Measurements from ENCODE around the gene ZNF331.
A peak's percentile ranks its signal among the peaks of the same experiment; 100 is the strongest.
"Not testable (repeated sequence)": the region's sequence is repeated elsewhere in the genome, so short reads cannot be mapped to it uniquely, and the experiment has no call there.

Gene ZNF331

DNA sequence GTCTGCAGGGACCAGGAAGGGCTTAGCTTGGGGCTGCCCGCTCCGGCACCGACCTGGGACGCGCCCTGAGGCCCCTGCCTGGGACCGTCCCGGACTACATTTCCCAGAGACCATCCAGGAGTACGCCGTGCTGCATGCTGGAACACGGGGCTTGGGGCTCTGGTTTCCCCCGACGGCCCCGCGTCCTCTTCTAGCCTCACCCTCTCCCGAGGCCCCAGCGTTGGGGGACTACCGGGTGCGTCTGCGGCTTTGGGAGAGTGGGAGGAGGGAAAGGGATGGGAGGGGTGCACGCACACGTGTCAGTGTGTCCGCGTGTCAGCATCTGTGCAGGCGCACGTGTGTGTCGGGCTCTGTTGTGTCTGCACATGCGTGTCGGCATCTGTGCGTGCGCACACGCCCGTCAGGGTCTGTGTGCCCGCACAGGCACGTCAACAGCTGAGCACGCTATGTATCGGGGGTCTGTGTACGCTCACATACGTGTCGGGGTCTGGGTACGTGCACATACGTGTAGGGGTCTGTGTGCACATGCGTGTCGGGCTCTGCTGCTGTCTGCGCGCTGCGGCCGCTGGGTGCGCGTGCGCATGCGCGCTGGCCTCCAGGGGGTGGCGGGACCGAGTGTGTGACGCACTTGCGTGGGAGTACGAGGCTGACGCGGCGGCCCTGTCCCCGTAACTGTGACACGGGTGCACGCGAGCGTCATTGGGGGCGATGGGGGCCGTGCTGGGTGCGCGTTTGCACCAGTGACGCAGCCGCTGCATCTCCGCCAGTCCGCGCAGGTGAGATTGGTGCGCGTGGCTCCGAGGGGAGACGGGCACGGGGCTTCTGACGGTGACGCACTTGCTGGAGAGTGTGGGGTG, at the start of gene ZNF331:
TSS of gene ZNF331 (plus strand) at position 625 of the 857 bp plus-strand sequence. CDS start 31,232 bp downstream, outside the sequence.
- no peak for DNase-seq

DNA sequence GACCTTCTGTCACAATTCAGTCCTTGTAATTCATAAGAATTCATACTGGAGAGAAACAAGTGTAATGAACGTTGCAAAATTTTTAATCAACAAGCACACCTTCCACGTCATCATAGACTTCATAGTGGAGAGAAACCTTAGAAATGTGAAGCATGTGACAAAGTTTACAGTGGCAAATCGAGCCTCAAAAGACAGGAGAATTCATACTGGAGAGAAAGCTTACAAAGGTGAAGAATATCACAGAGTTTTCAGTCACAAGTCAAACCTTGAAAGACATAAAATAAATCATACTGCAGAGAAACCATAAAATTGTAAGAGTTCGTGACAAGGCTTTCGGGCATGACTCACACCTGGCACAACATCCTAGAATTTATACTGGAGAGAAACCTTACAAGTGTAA, 45.8 kb upstream of the ZNF331 start:
- DNase-seq, result no peak

DNA sequence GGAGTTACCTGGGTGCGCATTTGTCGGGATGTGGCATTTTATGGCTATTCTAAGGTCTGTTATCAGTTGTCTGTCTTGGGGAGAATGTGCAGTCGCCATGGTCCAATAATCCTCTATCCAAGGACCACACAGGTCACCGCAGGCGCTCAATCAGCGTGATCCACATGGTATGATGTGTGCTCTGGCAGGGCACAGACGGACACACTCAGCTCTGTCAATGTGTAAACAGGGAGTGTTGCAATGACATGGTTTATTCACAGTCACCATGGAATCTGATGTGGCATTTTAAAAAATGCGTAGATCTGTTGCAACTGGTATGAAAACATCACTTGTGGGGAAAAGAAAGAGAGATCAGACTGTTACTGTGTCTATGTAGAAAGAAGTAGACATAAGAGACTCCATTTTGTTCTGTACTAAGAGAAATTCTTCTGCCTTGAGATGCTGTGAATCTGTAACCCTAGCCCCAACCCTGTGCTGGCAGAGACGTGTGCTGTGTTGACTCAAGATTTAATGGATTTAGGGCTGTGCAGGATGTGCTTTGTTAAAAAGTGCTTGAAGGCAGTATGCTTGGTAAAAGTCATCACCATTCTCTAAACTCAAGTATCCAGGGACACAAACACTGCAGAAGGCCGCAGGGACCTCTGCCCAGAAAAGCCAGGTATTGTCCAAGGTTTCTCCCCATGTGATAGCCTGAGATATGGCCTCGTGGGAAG, 40.5 kb upstream of the ZNF331 start:
- not testable (repeated sequence) for DNase-seq

DNA sequence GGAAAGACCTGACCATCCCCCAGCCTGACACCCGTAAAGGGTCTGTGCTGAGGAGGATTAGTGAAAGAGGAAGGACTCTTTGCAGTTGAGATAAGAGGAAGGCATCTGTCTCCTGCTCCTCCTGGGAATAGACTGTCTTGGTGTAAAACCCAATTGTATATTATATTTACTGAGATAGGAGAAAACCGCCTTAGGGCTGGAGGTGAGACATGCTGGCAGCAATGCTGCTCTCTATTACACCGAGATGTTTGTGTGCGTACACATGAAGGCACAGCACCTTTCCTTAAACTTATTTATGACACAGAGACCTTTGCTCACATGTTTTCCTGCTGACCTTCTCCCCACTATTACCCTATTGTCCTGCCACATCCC, 39.9 kb upstream of the ZNF331 start:
- DNase-seq, result not testable (repeated sequence)

DNA sequence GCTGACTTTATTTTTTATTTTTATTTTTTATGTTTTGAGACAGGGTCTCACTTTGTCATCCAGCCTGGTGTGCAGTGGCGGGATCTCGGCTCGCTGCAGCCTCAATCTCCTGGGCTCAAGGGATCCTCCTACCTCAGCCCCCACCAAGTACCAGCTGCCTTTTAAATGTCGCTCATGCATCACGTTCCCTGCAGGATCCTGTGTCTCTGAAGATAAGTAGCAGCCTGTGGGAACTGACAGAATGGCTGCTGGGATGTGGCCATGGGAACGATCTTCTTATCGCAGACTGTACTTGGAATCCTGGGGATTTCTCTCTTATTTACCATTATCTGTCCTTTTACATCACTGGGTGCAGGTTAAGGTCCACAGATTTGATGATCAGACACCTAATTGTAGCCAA, 34.8 kb upstream of the ZNF331 start:
- DNase-seq, result not testable (repeated sequence)

DNA sequence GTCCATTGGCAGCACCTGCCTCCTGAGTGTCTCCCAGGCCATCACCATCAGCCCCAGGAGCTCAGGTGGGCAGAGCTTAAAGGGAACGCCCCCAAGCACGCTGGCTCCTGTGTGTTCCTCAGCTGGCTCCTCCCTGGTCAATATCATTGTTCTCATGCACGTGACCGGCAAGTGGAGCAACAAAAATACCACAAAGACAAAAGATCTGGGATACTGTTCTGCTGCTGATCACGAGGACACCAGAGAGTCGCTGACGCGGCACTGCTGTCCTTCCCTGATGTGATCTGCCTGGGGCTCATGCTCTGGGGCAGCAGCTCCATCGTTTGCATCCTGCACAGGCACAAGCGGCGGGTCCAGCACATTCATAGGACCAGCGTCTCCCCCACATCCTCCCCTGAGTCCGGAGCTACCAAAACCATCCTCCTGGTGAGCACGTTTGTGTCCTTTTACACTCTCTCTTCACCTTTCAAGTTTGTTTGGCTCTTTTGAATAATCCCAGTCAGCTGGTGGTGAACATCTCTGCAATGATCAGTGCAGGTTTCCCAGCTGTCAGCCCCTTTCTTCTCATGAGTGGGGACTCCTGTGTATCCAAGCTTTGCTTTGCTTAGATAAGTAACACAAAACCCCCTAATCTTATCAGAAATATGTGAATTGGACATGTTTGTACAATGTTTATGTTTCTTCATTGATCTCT, 34.1 kb upstream of the ZNF331 start:
- not testable (repeated sequence) for DNase-seq

DNA sequence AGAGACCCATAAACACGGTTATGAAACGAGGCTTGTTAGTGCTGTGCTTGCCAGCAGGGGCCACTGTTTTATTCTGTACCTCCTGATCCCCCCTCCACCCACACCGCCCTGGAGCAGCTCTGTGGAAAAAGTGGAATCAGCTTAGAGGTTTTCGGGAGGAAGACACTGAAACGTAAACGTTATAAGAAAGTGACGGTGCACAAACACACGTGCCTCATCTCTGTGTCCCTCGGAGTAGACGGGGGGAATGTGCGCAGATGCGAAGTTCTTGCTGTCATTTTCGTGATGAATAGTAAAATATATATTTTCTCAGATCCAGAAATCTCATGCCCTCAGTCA, 33.6 kb upstream of the ZNF331 start:
- not testable (repeated sequence) for DNase-seq

DNA sequence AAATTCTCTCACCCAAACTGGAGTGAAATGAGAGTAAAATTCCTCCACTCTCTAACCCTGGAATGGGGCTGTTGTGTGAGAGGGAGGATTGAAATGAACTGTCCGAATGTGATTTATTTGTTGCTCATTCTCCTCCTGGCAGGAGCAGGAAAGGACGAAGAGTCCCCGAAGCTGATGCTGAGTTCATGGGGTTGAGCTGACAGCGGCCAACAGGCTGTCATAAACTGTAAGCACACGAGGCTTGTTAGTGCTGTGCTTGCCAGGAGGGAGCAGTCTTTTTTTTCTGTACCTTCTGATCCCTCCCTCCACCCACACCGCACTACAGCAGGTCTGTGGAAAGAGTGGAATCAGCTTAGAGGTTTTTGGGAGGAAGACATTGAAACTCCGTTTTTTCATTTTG, 33.1 kb upstream of the ZNF331 start:
- no peak for DNase-seq

DNA sequence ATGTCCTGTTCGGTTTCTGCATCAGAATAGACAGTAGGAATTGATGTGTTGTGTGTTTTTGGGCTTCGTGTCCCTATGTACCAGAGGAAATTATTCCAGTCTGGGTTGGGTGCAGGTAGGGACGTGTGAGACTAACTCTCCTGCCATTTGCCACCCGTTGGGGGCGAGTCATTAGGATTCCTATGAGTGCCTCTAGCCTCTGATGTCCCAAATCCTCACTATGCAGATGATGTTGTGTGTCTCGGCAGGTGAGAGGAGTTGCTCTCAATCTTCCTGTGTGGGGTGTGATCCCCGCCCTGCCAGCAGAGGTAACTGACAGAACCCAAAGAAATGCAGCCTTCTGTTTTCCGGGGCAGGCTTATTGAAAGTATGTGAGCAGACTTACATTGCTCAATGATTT, 31.2 kb upstream of the ZNF331 start:
- no peak for DNase-seq

DNA sequence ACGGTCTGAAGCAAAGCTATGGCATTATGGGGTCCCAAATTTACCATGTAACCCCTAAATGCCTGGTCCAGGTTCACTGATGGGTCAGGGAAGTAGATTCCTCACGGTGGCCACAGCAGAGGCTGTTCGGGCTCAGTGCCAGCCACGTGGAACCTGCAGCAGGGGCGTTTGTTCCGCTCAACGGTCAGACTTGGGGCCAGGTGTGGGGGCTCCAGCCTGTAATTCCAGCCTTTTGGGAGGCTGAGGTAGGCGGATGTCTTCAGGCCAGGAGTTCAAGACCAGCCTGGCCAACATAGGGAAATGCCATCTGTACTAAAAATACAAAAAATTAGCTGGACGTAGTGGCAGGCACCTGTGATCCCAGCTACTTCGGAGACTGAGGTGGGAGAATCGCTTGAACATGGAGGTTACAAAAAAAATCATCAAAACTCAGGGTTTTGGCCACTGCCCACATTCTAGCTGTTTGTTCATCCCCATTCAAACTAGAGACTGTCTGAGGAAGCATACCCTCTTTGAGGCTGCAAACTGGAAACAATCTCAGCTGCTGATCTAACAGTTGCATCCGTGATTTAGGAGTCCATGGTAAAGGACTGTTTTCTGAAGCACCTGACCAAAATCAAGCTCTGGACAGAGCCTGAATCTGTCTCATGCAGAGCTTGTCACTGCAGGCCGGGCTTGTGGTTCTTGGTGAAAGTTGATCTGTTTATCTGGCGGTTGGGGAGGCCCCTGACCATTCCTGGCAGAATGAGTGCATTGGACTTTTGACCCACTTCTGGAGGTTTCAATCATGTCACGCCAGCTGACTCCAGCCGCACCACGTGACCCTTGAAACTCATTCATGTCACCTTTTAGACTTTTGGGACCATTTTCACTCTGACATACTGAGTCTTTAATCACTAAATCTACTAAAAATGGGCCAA, 30.2 kb upstream of the ZNF331 start:
- no peak for DNase-seq

DNA sequence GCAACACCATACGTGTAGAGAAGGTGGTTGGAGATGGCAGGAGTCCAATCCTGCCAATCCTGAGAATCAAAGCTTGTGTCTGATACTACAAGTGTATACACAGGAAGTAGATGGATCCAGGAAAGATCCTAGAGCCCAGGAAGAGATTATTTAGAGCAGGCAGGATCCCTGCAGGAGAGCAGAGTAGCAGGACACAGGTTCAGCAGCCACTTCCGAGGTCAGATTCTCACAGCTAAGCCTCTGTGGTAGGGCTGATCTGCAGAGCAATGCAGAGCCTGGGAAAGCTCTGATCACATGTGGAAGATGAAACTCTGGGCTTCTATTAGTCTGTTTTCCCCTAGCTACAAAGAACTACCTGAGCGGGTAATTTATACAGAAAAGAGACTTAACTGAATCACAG, 28.5 kb upstream of the ZNF331 start:
- DNase-seq, result no peak

DNA sequence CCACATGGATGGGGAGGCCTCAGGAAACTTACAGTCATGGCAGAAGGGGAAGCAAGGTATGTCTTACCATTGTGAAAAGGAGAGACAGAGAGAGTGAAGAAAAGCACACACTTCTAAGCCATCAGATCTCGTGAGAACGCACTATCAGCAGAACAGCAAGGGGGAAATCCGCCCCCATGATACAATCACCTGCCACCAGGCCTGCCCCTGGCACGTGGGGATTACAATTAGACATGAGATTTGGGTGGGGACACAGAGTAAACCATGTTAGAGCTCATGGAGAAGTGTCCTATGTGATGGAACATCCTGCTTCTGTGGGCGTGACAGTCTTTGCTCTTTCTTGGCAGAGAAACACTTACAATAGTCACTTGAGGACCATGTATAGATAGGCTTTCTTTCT, 28.1 kb upstream of the ZNF331 start:
- no peak for DNase-seq

DNA sequence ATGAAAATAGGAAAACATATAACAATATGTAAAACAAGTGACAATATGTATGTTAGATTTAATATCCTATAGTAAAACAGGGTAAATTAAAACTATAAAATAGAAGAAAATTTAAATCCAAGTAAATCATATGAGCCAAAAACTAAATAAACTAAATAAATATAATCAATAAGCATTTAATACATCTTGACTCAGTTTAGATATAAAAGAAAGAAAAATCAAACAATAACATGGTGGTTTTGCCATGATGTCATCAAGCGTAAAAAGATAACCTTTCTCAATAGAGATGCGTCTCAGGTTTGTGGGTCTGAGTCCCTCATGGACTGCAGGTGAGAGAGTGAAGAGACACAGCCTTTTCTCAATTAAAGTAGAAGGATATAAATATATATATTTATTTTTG, 26.6 kb upstream of the ZNF331 start:
- no peak for DNase-seq

DNA sequence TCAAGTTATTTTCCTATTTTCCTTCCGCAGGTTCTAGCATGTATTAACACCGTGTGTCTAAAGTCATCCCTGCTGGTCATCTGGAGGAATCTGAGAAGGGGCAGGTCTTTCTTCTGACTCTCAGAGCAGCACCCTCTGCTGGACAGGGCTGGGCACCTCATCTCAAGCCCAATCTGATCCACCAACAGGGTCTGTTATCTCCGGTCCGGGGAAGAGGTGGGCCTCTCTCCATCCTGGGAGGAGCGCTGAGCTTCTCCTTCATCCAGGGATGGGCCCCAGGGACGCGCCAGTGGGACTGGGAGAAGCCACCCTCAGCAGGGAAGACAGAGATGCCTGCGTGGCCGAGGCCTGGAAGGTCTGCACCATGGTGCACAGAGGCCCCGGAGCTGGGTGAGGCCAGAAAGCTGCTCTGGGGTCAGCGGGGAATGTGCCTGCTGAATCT, 26.0 kb upstream of the ZNF331 start:
- DNase-seq, result no peak

DNA sequence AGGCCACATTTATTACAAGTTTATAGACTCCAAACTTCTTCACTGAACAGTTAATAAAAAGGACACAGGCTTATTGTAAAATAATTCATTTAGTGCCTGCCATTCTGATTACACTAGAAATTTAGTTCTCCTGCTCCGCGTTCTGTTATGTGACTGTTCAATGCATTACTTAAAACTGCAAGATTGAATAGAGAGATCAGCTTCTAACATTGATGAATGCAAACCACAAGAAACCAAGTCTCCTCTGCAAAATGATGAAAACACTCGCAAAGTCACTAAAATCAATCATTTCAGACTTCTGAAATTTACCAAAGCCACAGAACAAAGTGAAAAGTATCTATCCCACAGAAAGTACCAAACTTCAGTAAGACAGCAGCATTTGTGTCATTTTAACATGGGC, 22.9 kb upstream of the ZNF331 start:
- not testable (repeated sequence) for DNase-seq

DNA sequence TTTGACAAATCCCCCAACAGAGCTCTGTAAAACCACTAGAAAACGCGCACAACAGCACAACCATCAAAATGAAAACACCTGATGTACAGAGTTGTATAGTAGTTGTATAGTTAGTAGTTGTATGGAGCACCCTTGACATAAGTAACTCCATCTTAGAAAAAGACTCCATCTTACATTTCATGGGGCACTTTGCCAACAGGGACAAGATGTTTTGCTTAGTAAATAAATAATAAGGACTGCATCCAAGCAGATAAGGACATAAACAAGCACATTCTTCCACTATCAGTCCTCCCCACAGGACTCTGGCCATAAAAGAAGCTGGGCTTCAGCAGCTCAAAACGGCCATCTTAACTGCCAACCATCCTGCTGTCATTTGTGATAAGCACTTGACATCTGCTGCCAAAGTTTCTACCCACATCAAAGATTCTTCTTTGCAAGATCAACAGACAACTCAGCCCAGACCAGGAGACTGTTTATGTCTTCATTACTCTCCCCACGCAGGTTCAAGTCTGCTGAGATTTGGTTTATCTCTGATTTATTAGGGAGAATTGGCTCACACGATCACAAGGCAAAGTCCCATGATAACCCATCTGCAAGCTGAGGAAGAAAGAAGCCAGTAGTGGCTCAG, 20.7 kb upstream of the ZNF331 start:
- no peak for DNase-seq

DNA sequence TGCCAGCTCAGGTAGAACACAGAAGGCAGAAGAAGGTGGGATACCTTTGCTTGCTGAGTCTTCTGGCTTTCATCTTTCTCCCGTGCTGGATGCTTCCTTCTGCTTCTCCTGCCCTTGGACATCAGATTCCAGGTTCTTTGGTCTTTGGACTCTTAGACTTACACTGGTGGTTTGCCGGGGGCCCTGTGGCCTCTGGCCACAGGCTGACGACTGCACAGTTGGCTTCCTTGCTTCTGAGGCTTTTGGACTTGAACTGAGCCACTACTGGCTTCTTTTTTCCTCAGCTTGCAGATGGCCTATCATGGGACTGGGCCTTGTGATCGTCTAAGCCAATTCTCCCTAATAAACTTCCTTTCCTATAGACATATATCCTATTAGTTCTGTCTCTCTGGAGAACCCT, 19.8 kb upstream of the ZNF331 start:
- no peak for DNase-seq

DNA sequence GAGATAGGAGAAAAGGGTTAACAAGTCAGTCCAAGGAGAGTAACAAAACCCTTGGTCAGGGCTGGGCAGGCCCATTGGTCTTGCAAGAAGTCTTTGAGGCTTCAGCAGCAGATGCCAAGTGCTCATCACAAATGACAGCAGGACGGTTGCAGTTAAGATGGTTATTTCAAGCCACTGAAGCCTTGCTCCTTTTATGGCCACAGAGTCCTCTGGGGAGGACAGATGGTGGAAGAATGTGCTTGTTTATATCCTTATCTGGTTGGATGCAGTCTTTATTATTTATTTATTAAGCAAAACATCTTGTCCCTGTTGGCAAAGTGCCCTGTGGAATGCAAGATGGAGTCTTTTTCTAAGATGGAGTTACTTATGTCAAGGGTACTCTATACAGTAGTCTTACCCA, 19.2 kb upstream of the ZNF331 start:
- DNase-seq, result no peak

DNA sequence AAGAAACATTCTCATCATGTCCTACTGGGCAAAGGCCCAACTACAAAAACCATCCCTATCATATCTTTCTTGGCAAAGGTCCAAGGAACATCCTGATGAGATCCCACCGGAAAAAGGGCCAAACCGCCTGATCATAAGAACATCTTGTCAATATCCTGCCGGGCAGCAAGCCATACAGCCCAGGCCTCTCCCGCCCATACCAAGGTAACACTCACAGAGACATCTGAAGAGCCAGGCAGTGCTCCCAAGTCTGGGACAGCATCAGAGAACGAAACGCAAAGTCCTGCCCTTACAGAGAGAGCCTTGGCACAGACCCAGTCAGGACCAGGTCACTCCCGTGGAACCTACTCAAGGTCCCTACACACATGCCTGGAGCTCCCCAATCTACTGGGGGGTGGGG, 18.5 kb upstream of the ZNF331 start:
- no peak for DNase-seq

DNA sequence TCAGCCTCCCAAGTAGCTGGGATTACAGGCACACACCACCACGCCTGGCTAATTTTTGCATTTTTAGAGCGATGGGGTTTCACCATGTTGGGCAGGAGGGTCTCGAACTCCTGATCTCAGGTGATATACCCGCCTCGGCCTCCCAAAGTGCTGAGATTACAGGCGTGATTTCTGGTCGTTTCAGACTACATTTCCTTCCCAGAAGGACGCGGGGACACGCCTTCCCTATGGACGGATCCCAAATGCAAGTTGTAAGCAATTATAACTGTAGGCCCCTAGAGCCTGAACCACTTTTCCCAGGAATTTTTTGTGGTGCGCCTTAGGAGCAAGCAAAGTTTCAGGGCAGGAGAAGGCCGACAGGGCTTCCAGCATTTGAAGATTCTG, 17.8 kb upstream of the ZNF331 start:
- DNase-seq, result no peak

DNA sequence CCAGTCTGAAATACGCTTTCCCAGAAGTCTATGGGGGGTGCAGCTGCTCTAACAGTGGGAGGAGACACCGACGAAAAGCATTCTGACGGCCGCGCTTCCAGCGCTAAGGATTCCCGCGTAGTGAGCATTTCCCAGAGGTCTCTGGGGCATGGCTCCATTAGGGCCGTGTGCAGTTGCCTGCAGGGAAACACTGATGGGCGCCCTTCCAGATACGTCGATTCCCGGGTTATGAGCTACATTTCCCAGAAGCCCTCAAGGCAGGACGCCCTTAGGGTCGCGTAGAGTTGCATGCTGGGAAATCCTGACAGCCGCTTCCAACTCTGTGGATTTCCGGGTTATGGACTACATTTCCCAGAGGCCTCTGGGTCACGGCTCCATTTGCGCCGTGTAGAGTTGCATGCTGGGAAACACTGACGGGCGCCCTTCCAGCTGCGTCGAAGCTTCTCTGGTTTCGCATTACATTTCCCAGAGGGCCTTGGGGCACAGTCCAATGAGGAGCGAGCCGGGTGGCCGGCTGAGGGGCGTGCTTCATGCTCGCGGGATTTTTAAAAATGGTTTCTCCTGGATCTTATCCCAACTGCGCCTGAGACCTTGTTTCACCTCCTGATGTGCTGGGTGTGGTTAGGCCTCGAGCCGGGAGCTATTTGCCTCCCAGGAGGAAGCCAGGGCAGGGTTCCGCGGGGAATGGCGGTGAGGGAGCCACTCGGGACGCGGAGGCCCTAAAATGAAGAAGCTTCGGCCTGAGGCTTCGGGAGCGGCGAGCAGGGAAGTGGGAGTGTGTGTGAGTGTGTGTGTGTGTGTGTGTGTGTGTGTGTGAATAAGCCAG, 17.2 kb upstream of the ZNF331 start:
- peak; percentile 89 for DNase-seq

Data from NCI-H1694 (cell line).